Measurements from ENCODE around the gene PIP5KL1. TPM values are rescaled to one million over a fixed set of nuclear protein-coding genes. Genes with fewer than 3 reads are reported as not detected.

PIP5KL1 gene
- total and polyA plus RNA-seq, 2 experiments from 2014 or later: 1.4 to 1.6 TPM

DNA sequence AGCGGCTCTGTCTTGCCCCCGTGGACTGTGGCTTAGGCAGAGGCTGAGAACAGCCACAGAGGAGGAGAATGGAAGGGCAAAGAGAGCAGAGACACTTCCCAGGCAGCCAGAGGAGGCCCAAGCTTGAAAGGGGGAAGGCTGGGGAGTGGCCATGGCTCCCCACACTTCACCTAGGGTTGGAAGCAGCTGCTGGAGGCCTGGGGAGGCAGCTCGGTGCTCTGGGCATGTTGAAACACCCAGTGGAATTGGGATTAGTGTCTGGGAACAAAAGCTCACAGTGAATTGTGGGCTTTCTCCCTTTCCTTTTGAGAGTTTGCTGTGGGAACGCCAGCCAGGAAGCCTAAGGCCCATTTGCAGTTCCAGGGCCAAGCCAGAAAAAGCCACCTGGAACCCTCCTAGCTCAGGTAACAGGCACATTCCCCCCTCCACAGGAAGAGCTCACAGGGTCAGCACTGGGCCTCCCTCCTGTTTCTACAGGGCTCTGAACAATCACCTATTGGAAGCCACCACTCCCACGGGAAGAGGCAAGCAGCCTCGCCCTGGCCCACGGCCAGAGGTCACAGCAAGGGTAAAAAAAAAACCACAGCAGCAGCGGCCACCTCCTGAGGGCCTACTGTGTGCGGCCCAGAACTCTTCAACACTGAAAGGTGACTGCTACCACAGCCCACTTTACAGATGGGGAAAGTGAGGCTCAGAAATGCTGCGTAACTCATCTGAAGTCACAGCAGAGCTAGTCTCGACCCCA, 30.0 kb upstream of the PIP5KL1 start:
- Histone ChIP-seq H3K79me2 (peaks cover 92% of the 10 kb centered on the region), H3K9me3 (ENCODE audit: low read depth) (no peaks in the 10 kb centered on the region), H3K4me1 (ENCODE audit: insufficient read depth) (peaks cover 59% of the 10 kb centered on the region), H2AFZ (no peak overlapping the region), H4K20me1 (ENCODE audit: insufficient read depth, poor library complexity, severe bottlenecking) (peaks cover 23% of the 10 kb centered on the region), H3K9me2 (replicated peaks; ENCODE audit: insufficient read depth) (no peaks in the 10 kb centered on the region), H3K4me2 (peak overlapping the region; percentile 55), H3K4me3 (no peak overlapping the region), H3K36me3 (replicated peaks; ENCODE audit: insufficient read depth, low read depth) (no peaks in the 10 kb centered on the region), H3K27me3 (no peaks in the 10 kb centered on the region), H3K27ac (peak overlapping the region; percentile 87)
- TF ChIP-seq EZH2phosphoT487 (IDR thresholded peaks at IDR 0.05; ENCODE audit: low read depth, severe bottlenecking, unreplicated experiment): no peak
- no peak for TF ChIP-seq EZH2 (IDR thresholded peaks at IDR 0.05; ENCODE audit: borderline replicate concordance)
- TF ChIP-seq, protein P1, sequence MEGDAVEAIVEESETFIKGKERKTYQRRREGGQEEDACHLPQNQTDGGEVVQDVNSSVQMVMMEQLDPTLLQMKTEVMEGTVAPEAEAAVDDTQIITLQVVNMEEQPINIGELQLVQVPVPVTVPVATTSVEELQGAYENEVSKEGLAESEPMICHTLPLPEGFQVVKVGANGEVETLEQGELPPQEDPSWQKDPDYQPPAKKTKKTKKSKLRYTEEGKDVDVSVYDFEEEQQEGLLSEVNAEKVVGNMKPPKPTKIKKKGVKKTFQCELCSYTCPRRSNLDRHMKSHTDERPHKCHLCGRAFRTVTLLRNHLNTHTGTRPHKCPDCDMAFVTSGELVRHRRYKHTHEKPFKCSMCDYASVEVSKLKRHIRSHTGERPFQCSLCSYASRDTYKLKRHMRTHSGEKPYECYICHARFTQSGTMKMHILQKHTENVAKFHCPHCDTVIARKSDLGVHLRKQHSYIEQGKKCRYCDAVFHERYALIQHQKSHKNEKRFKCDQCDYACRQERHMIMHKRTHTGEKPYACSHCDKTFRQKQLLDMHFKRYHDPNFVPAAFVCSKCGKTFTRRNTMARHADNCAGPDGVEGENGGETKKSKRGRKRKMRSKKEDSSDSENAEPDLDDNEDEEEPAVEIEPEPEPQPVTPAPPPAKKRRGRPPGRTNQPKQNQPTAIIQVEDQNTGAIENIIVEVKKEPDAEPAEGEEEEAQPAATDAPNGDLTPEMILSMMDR (IDR thresholded peaks at IDR 0.05; ENCODE audit: poor library complexity): no peak
- no peak for DNase-seq (ENCODE audit: low spot score)
- WGBS (ENCODE audit: low lambda C conversion rate, missing lambda C conversion rate): 66% methylated on average over 11 of the region's 11 CpGs

DNA sequence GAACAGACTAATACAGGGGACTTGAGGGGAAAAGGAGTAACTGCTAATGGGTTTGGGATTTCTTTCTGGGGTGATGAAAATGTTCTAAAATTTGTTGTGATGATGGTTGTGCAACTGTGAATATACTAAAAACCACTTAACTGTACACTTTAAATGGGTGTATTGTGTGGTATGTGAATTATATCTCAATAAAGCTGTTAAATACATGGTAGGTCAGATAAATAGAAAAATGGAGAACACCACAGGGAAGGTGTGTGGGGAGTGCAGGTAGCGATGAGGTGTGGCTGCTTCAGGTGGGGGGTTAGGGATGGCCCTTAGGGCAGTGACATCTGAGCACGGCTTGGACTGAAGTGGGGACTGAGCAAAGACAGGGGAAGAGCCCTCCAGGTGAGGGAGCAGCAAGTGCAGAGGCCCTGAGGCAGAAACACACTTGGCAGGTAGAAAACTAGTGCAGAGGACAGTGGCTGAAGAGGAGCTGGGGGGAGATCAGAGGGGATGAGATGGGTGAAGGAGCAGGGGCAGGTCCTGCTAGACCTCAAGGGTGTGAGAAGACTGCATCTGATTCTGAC, 29.3 kb upstream of the PIP5KL1 start:
- peaks cover 60% of the 10 kb centered on the region for H3K4me1 ChIP-seq (ENCODE audit: insufficient read depth)
- no peaks in the 10 kb centered on the region for H3K9me2 ChIP-seq (replicated peaks; ENCODE audit: insufficient read depth)
- WGBS (ENCODE audit: low lambda C conversion rate, missing lambda C conversion rate): 90% methylated on average over 2 of the region's 2 CpGs
- no peak for DNase-seq (ENCODE audit: low spot score)
- peak overlapping the region; percentile 87 for H3K27ac ChIP-seq
- no peak for TF ChIP-seq EZH2 (IDR thresholded peaks at IDR 0.05; ENCODE audit: borderline replicate concordance)
- no peaks in the 10 kb centered on the region for H3K36me3 ChIP-seq (replicated peaks; ENCODE audit: insufficient read depth, low read depth)
- no peak overlapping the region for H2AFZ ChIP-seq
- peaks cover 30% of the 10 kb centered on the region for H4K20me1 ChIP-seq (ENCODE audit: insufficient read depth, poor library complexity, severe bottlenecking)
- H3K79me2 ChIP-seq: peaks cover 96% of the 10 kb centered on the region
- H3K9me3 ChIP-seq (ENCODE audit: low read depth): no peaks in the 10 kb centered on the region
- H3K27me3 ChIP-seq: no peaks in the 10 kb centered on the region
- no peak overlapping the region for H3K4me3 ChIP-seq
- peak overlapping the region; percentile 55 for H3K4me2 ChIP-seq

DNA sequence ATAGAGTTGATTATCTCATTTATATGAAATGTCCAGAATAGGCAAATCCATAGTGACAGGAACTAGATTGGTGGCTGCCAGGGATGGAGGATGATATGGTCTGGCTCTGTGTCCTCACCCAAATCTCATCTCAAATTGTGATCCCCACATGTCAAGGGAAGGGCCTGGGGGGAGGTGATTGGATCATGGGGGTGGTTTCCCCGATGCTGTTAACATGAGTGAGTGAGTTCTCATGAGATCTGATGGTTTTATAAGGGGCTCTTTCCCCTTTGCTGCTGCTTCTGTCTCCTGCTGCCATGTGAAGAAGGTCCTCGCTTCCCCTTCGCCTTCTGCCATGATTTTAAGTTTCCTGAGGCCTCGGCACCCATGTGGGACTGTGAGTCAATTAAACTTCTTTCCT, 28.8 kb upstream of the PIP5KL1 start:
- H3K36me3 ChIP-seq (replicated peaks; ENCODE audit: insufficient read depth, low read depth): no peaks in the 10 kb centered on the region
- TF ChIP-seq EZH2 (IDR thresholded peaks at IDR 0.05; ENCODE audit: borderline replicate concordance): no peak
- TF ChIP-seq, protein P1 (IDR thresholded peaks at IDR 0.05; ENCODE audit: poor library complexity): no peak
- TF ChIP-seq EZH2phosphoT487 (IDR thresholded peaks at IDR 0.05; ENCODE audit: low read depth, severe bottlenecking, unreplicated experiment): no peak
- peaks cover 60% of the 10 kb centered on the region for H3K4me1 ChIP-seq (ENCODE audit: insufficient read depth)
- H3K27me3 ChIP-seq: no peaks in the 10 kb centered on the region
- H4K20me1 ChIP-seq (ENCODE audit: insufficient read depth, poor library complexity, severe bottlenecking): peaks cover 31% of the 10 kb centered on the region
- no peak overlapping the region for H3K4me3 ChIP-seq
- no peak overlapping the region for H3K4me2 ChIP-seq
- 99% methylated on average over 4 of the region's 4 CpGs for WGBS (ENCODE audit: low lambda C conversion rate, missing lambda C conversion rate)
- no peak for DNase-seq (ENCODE audit: low spot score)
- no peak overlapping the region for H2AFZ ChIP-seq
- no peaks in the 10 kb centered on the region for H3K9me2 ChIP-seq (replicated peaks; ENCODE audit: insufficient read depth)
- peak overlapping the region; percentile 87 for H3K27ac ChIP-seq
- H3K79me2 ChIP-seq: peaks cover 97% of the 10 kb centered on the region
- H3K9me3 ChIP-seq (ENCODE audit: low read depth): no peaks in the 10 kb centered on the region

DNA sequence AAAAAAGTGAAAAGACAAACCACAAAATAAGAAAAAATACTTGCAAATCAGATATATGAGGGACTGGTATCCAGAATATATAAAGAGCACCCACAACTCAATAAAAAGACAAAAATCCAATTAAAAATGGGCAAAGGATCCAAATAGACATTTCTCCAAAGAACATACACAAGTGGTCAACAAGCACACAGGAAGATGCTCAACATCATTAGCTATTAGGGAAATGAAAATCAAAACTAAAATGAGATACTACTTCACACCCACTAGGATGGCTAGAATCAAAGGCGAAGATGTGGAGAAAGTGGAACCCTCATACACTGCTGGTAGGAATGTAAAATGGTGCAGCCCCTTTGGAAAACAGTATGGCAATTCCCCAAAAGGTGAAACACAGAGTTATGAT, 28.2 kb upstream of the PIP5KL1 start:
- Histone ChIP-seq H3K9me2 (replicated peaks; ENCODE audit: insufficient read depth) (no peaks in the 10 kb centered on the region), H4K20me1 (ENCODE audit: insufficient read depth, poor library complexity, severe bottlenecking) (peaks cover 33% of the 10 kb centered on the region), H3K27me3 (no peaks in the 10 kb centered on the region), H3K4me1 (ENCODE audit: insufficient read depth) (peaks cover 54% of the 10 kb centered on the region), H3K4me3 (no peak overlapping the region), H2AFZ (no peak overlapping the region), H3K36me3 (replicated peaks; ENCODE audit: insufficient read depth, low read depth) (no peaks in the 10 kb centered on the region), H3K79me2 (peaks cover 97% of the 10 kb centered on the region), H3K4me2 (no peak overlapping the region), H3K27ac (no peak overlapping the region), H3K9me3 (ENCODE audit: low read depth) (no peaks in the 10 kb centered on the region)
- TF ChIP-seq, protein P1 (IDR thresholded peaks at IDR 0.05; ENCODE audit: poor library complexity): no peak
- TF ChIP-seq EZH2phosphoT487 (IDR thresholded peaks at IDR 0.05; ENCODE audit: low read depth, severe bottlenecking, unreplicated experiment): no peak
- TF ChIP-seq EZH2 (IDR thresholded peaks at IDR 0.05; ENCODE audit: borderline replicate concordance): no peak
- 97% methylated on average over 1 of the region's 1 CpG for WGBS (ENCODE audit: low lambda C conversion rate, missing lambda C conversion rate)
- no peak for DNase-seq (ENCODE audit: low spot score)
